Activated T-helper 2 cell treated with anti-CD3 and anti-CD28 coated beads, Interferon-gamma antibody, Interleukin-2, Interleukin-4, amounts not matched to agents 10 μg/mL and 5 μg/mL and 100 μg/mL, durations not matched to agents 14 hours and 24 hours and 36 hours (primary cell): ENCODE measurements around the gene STK11. TPM values are rescaled to one million over a fixed set of nuclear protein-coding genes. Genes with fewer than 3 reads are reported as not detected.

Experiments used
- DNase-seq: peaks from one replicate; pipeline ENCODE4 v3.0.0; 2021; ENCODE audit warnings: low spot score
- H3K27ac Mint-ChIP-seq: one replicate; pipeline ENCODE4 v1.8.0; 2021; ENCODE audit warnings: mixed read lengths
- H3K27me3 Mint-ChIP-seq: one replicate; pipeline ENCODE4 v1.8.0; 2021; ENCODE audit warnings: low read depth, mixed read lengths
- H3K36me3 Mint-ChIP-seq: one replicate; pipeline ENCODE4 v1.8.0; 2021; ENCODE audit warnings: low read depth, mixed read lengths
- H3K4me1 Mint-ChIP-seq: one replicate; pipeline ENCODE4 v1.8.0; 2021; ENCODE audit warnings: low read depth, mixed read lengths
- H3K4me3 Mint-ChIP-seq: one replicate; pipeline ENCODE4 v1.8.0; 2021; ENCODE audit warnings: low read depth, mild to moderate bottlenecking, moderate library complexity, mixed read lengths
- H3K9me3 Mint-ChIP-seq: one replicate; pipeline ENCODE4 v1.8.0; 2021; ENCODE audit warnings: mixed read lengths
- intact Hi-C: fragments of 100-400 bp; cut with micrococcal nuclease; formaldehyde crosslinking; loops from one replicate; pipeline ENCODE4 v1.15.1; 2023
- total RNA-seq: library from RNA; stranded (reverse); gene quantifications from 2 replicates; pipeline ENCODE4 v1.2.3, GENCODE V29; 2022

The STK11 gene
- total RNA-seq, 1 donor from 2014 or later: 65.7 TPM

DNA sequence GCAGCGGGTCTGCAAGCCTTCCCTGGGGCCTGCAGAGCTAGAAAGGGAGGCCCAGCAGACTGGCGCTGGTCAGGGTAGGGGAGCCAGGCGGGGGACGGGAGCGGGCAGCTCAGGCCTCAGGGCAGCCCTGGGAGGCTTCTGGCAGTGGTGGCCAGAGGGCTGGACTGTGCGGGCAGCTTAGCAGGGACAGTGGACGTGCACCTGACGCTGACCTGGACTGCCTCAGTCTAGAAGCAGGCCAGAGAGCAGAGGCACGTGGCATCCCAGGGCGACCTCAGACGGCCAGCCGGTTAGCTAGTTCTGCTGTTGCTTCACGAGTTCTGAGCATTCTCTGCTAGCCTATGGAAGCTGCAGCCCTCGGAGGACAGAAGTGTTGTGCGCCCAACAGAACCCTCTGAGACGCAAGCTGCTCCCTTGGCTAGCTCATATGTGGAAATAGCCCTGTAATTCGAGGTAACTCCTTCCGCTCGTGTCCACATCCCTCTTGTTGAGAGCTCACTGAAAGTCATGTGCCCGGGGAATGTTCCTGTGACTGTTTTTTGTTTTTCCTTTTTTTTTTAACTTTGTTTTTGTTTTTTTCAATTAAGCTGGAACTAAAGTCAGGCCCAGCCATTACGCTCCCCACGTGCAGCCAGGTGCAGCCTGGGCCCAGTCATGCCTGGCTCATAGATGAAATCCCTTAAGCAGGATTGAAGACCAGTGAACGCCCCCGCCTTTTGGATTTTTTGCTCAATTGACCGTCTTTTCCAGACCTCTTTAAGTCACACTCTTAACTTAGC lies 67.9 kb downstream of the STK11 start:
- H3K36me3 Mint-ChIP-seq: peaks cover 60% of the 10 kb centered on the region
- H3K27me3 Mint-ChIP-seq: no peaks in the 10 kb centered on the region
- intact Hi-C loops: loop anchor here (10.0 kb wide), 2 partner anchors 131 to 241 kb away; partner anchors contain the start of genes ADAMTSL5, DAZAP1 and GAMT
- H3K27ac Mint-ChIP-seq: peak overlapping the region; percentile 67
- H3K9me3 Mint-ChIP-seq: no peaks in the 10 kb centered on the region
- peaks cover 39% of the 10 kb centered on the region for H3K4me1 Mint-ChIP-seq
- DNase-seq: no peak
- H3K4me3 Mint-ChIP-seq: peak overlapping the region; percentile 54

DNA sequence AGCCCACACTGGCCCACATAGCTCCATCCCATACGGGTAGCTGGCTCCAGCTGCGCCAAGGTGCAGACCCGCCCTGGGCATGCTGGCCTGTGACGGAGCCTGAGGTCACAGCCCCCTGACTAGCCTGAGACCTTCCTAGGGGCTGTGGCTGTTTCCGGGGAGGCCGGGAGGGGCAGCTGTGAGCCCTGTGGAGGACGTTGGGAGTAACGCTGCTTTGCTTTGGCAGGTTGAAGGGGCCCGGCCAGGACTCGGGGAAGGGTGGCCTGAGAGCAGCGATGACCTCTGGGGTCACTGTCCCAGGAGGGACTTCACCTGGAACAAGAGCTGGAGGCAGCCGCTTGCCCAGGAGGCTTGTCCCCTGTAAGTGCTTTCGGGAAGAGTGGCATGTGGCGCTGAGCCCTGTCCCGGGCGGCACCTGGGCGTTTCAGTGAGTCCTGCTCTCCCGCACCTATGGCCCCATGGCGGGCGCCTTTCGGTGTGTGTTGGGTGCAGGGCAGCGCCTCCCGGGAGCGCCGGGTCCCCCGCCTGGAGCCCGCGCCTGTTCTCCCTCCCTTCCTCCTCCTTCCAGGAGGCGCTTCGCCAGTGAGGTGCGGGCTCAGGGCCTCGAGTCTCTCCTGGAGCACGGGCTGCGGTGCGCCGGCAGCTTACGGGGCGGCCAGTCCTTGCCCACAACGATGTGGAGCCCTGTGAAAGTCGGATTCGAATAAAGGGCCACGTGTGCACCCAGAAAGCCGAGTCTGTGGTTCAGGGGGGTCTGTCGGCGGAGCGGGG lies 68.7 kb downstream of the STK11 start:
- Mint-ChIP-seq H3K27ac (peak overlapping the region; percentile 64), H3K27me3 (no peaks in the 10 kb centered on the region), H3K4me3 (peak overlapping the region; percentile 75), H3K4me1 (peaks cover 35% of the 10 kb centered on the region), H3K9me3 (no peaks in the 10 kb centered on the region), H3K36me3 (peaks cover 66% of the 10 kb centered on the region)
- intact Hi-C loops: loop anchor here (10.0 kb wide), 2 partner anchors 131 to 241 kb away; partner anchors contain the start of genes ADAMTSL5, DAZAP1 and GAMT
- no peak for DNase-seq

DNA sequence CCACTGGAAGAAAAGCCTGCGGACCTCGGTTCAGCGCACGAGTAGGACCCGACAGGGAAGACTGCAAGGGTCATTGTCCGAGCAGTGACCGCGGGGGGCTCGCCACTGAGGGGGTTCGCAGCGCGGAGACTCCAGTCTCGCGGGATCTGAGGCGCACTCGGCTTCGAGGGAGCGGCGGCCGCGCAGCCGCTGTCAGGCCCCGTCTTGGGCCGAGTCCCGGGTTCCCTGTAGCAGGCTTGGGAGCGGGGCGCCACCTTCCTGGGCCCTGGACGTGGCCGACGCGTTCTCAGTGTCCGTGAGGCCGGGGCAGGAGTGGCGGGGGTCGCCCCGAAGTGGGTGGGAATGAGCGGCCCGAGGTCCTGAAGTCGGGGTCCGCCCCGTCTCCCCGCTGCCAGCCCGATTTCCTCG lies 69.3 kb downstream of the STK11 start:
- intact Hi-C loops: loop anchor here (5.0 to 10.0 kb wide), 3 partner anchors 107 to 240 kb away; partner anchors contain the start of genes ADAMTSL5, DAZAP1, GAMT and NDUFS7
- peaks cover 70% of the 10 kb centered on the region for H3K36me3 Mint-ChIP-seq
- H3K4me1 Mint-ChIP-seq: peaks cover 38% of the 10 kb centered on the region
- H3K9me3 Mint-ChIP-seq: no peaks in the 10 kb centered on the region
- H3K27ac Mint-ChIP-seq: no peak overlapping the region
- peak overlapping the region; percentile 75 for H3K4me3 Mint-ChIP-seq
- H3K27me3 Mint-ChIP-seq: no peaks in the 10 kb centered on the region
- DNase-seq: no peak

DNA sequence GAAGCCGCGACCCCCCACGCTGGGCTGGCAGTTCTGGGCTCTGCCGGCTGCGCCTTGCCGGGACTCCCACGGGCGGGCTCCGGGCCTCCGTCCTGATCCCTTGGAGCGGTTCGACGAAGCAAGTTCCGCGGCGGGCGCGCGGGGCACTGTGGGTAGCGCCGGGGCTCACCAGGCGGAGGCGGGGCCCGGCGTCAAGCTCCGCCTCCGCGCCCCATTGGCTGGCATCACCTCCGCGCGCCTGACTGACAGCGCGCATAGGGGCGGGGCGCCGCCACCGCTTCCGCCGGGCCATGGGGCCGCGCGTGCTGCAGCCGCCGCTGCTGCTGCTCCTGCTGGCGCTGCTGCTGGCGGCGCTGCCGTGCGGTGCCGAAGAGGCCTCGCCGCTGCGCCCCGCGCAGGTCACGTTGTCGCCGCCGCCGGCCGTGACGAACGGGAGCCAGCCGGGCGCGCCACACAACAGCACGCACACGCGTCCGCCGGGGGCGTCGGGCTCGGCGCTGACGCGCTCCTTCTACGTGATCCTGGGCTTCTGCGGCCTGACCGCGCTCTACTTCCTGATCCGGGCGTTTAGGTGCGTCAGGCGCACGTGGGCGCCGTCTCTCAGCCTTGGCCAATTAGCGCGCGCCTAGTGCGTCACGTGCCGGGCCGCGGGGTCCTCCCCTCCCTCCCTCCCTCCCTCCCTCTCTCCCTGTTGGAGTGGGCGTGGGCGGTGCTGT lies 69.8 kb downstream of the STK11 start, which contains the start of gene FAM174C:
TSS of gene FAM174C (plus strand) at position 271 of the 716 bp plus-strand sequence. CDS start at position 291, 20 bp downstream.
- Mint-ChIP-seq H3K4me3 (peak within 1 kb of the TSS; percentile 92), H3K4me1 (peaks cover 37% of the 10 kb centered on the region), H3K36me3 (peaks cover 70% of the 10 kb centered on the region), H3K9me3 (no peaks in the 10 kb centered on the region), H3K27ac (peak within 1 kb of the TSS; percentile 96), H3K27me3 (no peaks in the 10 kb centered on the region)
- DNase-seq: peak; percentile 93
- intact Hi-C loops: loop anchor here (5.0 to 10.0 kb wide), 3 partner anchors 107 to 239 kb away; partner anchors contain the start of genes ADAMTSL5, DAZAP1, GAMT and NDUFS7

DNA sequence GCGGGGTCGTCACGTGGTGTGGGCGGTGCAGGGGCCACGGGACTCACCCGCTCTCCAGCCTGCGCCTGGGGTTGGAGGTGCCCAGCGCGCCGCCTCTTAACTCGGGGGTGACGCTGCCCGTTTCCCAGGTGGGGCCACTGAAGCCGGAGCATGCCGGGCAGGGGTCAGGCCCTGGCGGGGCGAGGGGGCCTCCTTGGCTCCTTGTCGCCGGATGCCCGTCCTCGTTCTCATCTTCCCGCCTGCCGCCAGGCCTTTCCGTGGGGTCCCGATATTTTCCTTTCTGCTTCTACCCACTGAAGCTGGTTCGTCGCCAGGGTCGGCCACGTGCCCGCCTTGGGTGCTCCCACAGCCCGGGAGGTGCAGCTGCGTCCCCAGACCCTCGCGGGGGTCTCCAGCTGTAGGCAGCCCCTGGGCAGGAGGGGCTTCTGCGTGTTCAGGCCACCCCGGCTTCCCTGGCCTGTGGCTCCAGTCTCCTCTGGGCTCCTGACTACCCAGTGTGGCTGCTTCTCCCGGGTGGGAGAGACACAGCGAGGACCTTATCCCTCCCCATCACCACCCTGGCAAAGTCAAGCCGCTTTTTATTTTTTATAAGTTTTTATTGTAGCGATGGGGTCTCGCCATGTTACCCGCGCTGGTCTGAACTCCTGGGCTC lies 70.5 kb downstream of the STK11 start:
- no peak for DNase-seq
- H3K36me3 Mint-ChIP-seq: peaks cover 65% of the 10 kb centered on the region
- H3K4me1 Mint-ChIP-seq: peaks cover 34% of the 10 kb centered on the region
- intact Hi-C loops: loop anchor here (5.0 to 10.0 kb wide), 3 partner anchors 106 to 239 kb away; partner anchors contain the start of genes ADAMTSL5, DAZAP1, GAMT and NDUFS7
- peak overlapping the region; percentile 96 for H3K27ac Mint-ChIP-seq
- no peaks in the 10 kb centered on the region for H3K27me3 Mint-ChIP-seq
- peak overlapping the region; percentile 92 for H3K4me3 Mint-ChIP-seq
- H3K9me3 Mint-ChIP-seq: no peaks in the 10 kb centered on the region

DNA sequence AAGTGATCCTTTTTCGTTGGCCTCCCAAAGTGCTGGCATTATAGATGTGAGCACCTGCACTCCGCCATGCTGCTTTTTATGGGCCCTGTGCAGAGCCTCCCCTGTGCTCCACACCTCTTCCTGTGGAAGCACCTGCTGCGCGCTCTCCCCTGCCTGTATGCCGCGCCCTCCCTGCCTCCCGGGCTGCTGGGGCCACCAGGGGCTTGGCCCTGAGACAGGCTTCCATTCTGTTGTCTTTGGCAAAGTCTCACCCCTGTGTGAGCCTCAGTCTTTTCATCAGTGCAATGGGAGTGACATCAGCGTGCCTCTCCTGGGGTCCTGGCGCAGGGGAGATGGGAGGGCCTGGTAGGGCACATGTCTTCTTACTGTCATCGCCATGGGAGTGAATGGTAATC lies 71.0 kb downstream of the STK11 start:
- intact Hi-C loops: loop anchor here (5.0 to 10.0 kb wide), 3 partner anchors 106 to 238 kb away; partner anchors contain the start of genes ADAMTSL5, DAZAP1, GAMT and NDUFS7
- H3K27me3 Mint-ChIP-seq: peaks cover under 1% of the 10 kb centered on the region
- H3K36me3 Mint-ChIP-seq: peaks cover 59% of the 10 kb centered on the region
- H3K4me1 Mint-ChIP-seq: peaks cover 30% of the 10 kb centered on the region
- no peaks in the 10 kb centered on the region for H3K9me3 Mint-ChIP-seq
- peak overlapping the region; percentile 92 for H3K4me3 Mint-ChIP-seq
- DNase-seq: no peak
- peak overlapping the region; percentile 96 for H3K27ac Mint-ChIP-seq

DNA sequence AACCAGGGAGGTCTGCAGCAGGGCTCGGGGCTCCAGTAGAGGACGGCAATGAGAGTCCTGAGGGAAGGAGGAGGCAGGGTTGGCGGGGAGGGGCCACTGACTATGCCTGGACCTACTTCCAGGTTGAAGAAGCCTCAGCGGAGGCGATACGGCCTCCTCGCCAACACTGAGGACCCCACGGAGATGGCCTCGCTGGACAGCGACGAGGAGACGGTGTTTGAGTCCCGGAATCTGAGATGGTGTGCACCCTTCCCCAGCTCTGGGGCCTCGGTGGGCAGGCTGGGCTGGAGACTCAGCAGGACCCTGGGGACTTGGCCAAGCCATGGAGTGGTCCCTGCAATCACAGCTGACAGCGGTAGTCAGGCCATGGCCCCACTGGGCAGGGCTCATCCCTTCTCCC lies 71.5 kb downstream of the STK11 start:
- Mint-ChIP-seq H3K4me3 (peak overlapping the region; percentile 92), H3K9me3 (no peaks in the 10 kb centered on the region), H3K36me3 (peaks cover 55% of the 10 kb centered on the region), H3K27ac (peak overlapping the region; percentile 96), H3K4me1 (peaks cover 28% of the 10 kb centered on the region), H3K27me3 (peaks cover 3% of the 10 kb centered on the region)
- DNase-seq: no peak
- intact Hi-C loops: loop anchor here (5.0 to 10.0 kb wide), 3 partner anchors 105 to 238 kb away; partner anchors contain the start of genes ADAMTSL5, DAZAP1, GAMT and NDUFS7

Other genes starting within 250 kb of the STK11 start
- 88.6 and 94.9 TPM in 2 replicates for gene WDR18, start 221.4 kb upstream of the STK11 start, total RNA-seq
- gene GRIN3B, start 205.4 kb upstream of the STK11 start, total RNA-seq: 0.11 TPM in 1 of 2 replicates, not detected in the other
- 137 and 138 TPM in 2 replicates for gene TMEM259, start 184.7 kb upstream of the STK11 start, total RNA-seq
- gene RNU6-2, start 184.3 kb upstream of the STK11 start, total RNA-seq: not detected in 2 replicates
- 160 and 163 TPM in 2 replicates for gene CNN2, start 179.2 kb upstream of the STK11 start, total RNA-seq
- gene ABCA7, start 165.7 kb upstream of the STK11 start, total RNA-seq: 17.2 and 19.6 TPM in 2 replicates
- 158 TPM in 2 replicates for gene ARHGAP45, start 138.6 kb upstream of the STK11 start, total RNA-seq
- gene POLR2E, start 110.4 kb upstream of the STK11 start, total RNA-seq: 260 and 272 TPM in 2 replicates
- 257 TPM in 2 replicates for gene GPX4, start 101.8 kb upstream of the STK11 start, total RNA-seq
- gene SBNO2, start 31.5 kb upstream of the STK11 start, total RNA-seq: 82.8 and 87.0 TPM in 2 replicates
- gene CBARP, start 32.2 kb downstream of the STK11 start, total RNA-seq: 3.5 and 3.7 TPM in 2 replicates
- 233 and 240 TPM in 2 replicates for gene ATP5F1D, start 36.0 kb downstream of the STK11 start, total RNA-seq
- 84.7 and 85.4 TPM in 2 replicates for gene MIDN, start 42.8 kb downstream of the STK11 start, total RNA-seq
- 214 and 226 TPM in 2 replicates for gene CIRBP, start 63.6 kb downstream of the STK11 start, total RNA-seq
- gene FAM174C, start 69.8 kb downstream of the STK11 start, total RNA-seq: 91.7 and 99.4 TPM in 2 replicates
- not detected in 2 replicates for gene EFNA2, start 80.1 kb downstream of the STK11 start, total RNA-seq
- 88.7 and 104 TPM in 2 replicates for gene NDUFS7, start 178.1 kb downstream of the STK11 start, total RNA-seq
- gene GAMT, start 195.8 kb downstream of the STK11 start, total RNA-seq: 30.6 and 33.9 TPM in 2 replicates
- 282 and 290 TPM in 2 replicates for gene DAZAP1, start 201.8 kb downstream of the STK11 start, total RNA-seq
- gene RPS15, start 232.6 kb downstream of the STK11 start, total RNA-seq: 1,450 and 1,471 TPM in 2 replicates
- gene APC2, start 244.3 kb downstream of the STK11 start, total RNA-seq: 0.07 and 0.21 TPM in 2 replicates